ENCODE data around the gene MOB3A. TPM values are rescaled to one million over a fixed set of nuclear protein-coding genes. Genes with fewer than 3 reads are reported as not detected.

Gene MOB3A
- total and polyA plus RNA-seq, 4 donors: 3.4 to 8.7 (median 6.5) TPM

DNA sequence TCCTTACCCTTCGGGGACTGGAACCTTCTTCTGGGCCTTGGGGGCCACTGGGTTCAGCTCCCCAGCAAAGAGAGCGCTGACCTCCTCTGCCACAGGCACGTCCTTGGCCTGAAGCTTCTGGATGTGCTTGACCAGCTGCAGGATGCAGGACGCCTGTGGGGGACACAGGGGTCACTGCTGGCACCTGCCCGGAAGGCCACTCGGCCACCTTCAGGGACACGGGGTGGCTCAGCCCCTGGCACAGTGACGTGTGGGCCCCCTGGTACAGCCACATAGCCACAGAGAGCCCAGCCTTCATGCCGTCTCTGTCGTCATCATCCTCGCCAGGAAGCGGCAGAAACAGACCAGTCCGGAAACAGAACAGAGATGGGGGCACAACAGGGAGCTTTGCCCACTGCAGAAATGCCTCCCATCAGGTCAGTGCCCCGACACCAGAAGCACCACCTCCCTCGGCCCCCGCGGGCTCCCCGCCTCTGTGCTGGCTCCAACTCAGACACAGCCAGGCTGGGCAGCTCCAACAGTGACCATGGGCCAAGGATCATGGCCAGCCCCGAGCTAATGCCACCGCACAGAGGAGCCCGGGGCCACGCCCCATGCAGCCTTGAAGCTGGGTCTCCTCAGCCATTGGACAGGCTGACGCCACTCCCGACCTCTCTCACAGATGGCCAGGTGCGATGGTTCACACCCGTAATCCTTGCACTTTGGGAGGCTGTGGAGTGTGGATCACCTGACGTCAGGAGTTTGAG lies 21.3 kb upstream of the MOB3A start:
- 92% methylated on average over 27 of the region's 27 CpGs for WGBS
- no peak for TF ChIP-seq RXRA (IDR thresholded peaks at IDR 0.05)
- TF ChIP-seq FOXA2 (IDR thresholded peaks at IDR 0.05): no peak
- no peak for TF ChIP-seq RAD21 (IDR thresholded peaks at IDR 0.05)
- no peak for TF ChIP-seq TAF1 (conservative IDR thresholded peaks at IDR 0.05)
- no peak for TF ChIP-seq YY1 (IDR thresholded peaks at IDR 0.05)
- no peak for TF ChIP-seq FOXA1 (IDR thresholded peaks at IDR 0.05)
- TF ChIP-seq JUND (IDR thresholded peaks at IDR 0.05): no peak
- TF ChIP-seq NR2F2 (IDR thresholded peaks at IDR 0.05): no peak
- TF ChIP-seq HNF4G (IDR thresholded peaks at IDR 0.05): no peak
- TF ChIP-seq HNF4A (conservative IDR thresholded peaks at IDR 0.05): no peak
- TF ChIP-seq GABPA (IDR thresholded peaks at IDR 0.05 in 1 of 2, conservative IDR thresholded peaks at IDR 0.05 in 1 of 2): no peak
- TF ChIP-seq, protein P1, sequence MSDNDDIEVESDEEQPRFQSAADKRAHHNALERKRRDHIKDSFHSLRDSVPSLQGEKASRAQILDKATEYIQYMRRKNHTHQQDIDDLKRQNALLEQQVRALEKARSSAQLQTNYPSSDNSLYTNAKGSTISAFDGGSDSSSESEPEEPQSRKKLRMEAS (IDR thresholded peaks at IDR 0.05): no peak
- TF ChIP-seq, protein P2, sequence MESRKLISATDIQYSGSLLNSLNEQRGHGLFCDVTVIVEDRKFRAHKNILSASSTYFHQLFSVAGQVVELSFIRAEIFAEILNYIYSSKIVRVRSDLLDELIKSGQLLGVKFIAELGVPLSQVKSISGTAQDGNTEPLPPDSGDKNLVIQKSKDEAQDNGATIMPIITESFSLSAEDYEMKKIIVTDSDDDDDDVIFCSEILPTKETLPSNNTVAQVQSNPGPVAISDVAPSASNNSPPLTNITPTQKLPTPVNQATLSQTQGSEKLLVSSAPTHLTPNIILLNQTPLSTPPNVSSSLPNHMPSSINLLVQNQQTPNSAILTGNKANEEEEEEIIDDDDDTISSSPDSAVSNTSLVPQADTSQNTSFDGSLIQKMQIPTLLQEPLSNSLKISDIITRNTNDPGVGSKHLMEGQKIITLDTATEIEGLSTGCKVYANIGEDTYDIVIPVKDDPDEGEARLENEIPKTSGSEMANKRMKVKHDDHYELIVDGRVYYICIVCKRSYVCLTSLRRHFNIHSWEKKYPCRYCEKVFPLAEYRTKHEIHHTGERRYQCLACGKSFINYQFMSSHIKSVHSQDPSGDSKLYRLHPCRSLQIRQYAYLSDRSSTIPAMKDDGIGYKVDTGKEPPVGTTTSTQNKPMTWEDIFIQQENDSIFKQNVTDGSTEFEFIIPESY (IDR thresholded peaks at IDR 0.05): no peak
- TF ChIP-seq, protein P3, sequence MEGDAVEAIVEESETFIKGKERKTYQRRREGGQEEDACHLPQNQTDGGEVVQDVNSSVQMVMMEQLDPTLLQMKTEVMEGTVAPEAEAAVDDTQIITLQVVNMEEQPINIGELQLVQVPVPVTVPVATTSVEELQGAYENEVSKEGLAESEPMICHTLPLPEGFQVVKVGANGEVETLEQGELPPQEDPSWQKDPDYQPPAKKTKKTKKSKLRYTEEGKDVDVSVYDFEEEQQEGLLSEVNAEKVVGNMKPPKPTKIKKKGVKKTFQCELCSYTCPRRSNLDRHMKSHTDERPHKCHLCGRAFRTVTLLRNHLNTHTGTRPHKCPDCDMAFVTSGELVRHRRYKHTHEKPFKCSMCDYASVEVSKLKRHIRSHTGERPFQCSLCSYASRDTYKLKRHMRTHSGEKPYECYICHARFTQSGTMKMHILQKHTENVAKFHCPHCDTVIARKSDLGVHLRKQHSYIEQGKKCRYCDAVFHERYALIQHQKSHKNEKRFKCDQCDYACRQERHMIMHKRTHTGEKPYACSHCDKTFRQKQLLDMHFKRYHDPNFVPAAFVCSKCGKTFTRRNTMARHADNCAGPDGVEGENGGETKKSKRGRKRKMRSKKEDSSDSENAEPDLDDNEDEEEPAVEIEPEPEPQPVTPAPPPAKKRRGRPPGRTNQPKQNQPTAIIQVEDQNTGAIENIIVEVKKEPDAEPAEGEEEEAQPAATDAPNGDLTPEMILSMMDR (IDR thresholded peaks at IDR 0.05; ENCODE audit: low read depth, low read length, missing input control): no peak
- TF ChIP-seq SP1 (IDR thresholded peaks at IDR 0.05): no peak
- TF ChIP-seq, protein P4, sequence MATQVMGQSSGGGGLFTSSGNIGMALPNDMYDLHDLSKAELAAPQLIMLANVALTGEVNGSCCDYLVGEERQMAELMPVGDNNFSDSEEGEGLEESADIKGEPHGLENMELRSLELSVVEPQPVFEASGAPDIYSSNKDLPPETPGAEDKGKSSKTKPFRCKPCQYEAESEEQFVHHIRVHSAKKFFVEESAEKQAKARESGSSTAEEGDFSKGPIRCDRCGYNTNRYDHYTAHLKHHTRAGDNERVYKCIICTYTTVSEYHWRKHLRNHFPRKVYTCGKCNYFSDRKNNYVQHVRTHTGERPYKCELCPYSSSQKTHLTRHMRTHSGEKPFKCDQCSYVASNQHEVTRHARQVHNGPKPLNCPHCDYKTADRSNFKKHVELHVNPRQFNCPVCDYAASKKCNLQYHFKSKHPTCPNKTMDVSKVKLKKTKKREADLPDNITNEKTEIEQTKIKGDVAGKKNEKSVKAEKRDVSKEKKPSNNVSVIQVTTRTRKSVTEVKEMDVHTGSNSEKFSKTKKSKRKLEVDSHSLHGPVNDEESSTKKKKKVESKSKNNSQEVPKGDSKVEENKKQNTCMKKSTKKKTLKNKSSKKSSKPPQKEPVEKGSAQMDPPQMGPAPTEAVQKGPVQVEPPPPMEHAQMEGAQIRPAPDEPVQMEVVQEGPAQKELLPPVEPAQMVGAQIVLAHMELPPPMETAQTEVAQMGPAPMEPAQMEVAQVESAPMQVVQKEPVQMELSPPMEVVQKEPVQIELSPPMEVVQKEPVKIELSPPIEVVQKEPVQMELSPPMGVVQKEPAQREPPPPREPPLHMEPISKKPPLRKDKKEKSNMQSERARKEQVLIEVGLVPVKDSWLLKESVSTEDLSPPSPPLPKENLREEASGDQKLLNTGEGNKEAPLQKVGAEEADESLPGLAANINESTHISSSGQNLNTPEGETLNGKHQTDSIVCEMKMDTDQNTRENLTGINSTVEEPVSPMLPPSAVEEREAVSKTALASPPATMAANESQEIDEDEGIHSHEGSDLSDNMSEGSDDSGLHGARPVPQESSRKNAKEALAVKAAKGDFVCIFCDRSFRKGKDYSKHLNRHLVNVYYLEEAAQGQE (IDR thresholded peaks at IDR 0.05): no peak
- TF ChIP-seq EGR1 (IDR thresholded peaks at IDR 0.05; ENCODE audit: low read depth in 2 of 2): no peak
- H3K9me3 ChIP-seq (ENCODE audit: control insufficient read depth in 4 of 4, low read length in 3 of 4): no peaks in the 10 kb centered on the region
- no peak for DNase-seq (ENCODE audit: low spot score)
- H3K36me3 ChIP-seq (ENCODE audit: control insufficient read depth in 4 of 4, insufficient read depth in 3 of 4, low read depth in 1 of 4, low read length in 3 of 4): peaks cover 33 to 93% (median 59%) of the 10 kb centered on the region in 4 donors
- no peak overlapping the region for H3K27ac ChIP-seq (ENCODE audit: low read depth in 1 of 2, low read length in 2 of 2)
- no peaks in the 10 kb centered on the region for H3K4me1 ChIP-seq (ENCODE audit: control insufficient read depth in 4 of 4, insufficient read depth in 4 of 4, low read length in 3 of 4)
- no peak overlapping the region for H3K9ac ChIP-seq (ENCODE audit: low read depth in 1 of 2, low read length in 2 of 2)
- H3K27me3 ChIP-seq (ENCODE audit: control insufficient read depth in 4 of 4, insufficient read depth in 4 of 4, low read length in 3 of 4): no peaks in the 10 kb centered on the region
- H3K4me3 ChIP-seq (ENCODE audit: low read depth in 1 of 3, low read length in 3 of 3): no peak overlapping the region
